Measurements from ENCODE around the gene ARID1B. TPM values are rescaled to one million over a fixed set of nuclear protein-coding genes. Genes with fewer than 3 reads are reported as not detected.

ARID1B gene
- total and polyA plus RNA-seq, 10 of the 15 experiments (the other 5 are each of a cell fraction or from before 2014, with no cell fraction given) = 24.7 to 133 (median 54.6) TPM

- POLR2A ChIA-PET = no interaction called here
- DNase-seq (ENCODE audit: low read depth, low spot score) (no peak), ATAC-seq (no peak), FAIRE-seq (no peak)
- H3K36me3 ChIP-seq (ENCODE audit: control insufficient read depth in 2 of 2, insufficient read depth in 2 of 2, low read length in 1 of 2) = no peaks in the 10 kb centered on the region
- CTCF ChIA-PET = interaction anchor here (0.7 kb wide), 1 partner anchor 466 kb away, joined by 3 read pairs; no protein-coding TSS in a partner anchor
- H3K4me3 ChIP-seq = no peak overlapping the region
- 18% methylated on average over 8 of the region's 8 CpGs for WGBS (ENCODE audit: insufficient coverage, insufficient replicate concordance, low lambda C conversion rate, missing lambda C conversion rate)
- intact Hi-C loops (cut with micrococcal nuclease; ENCODE audit: unreplicated experiment) = no loop called here
- H2AFZ ChIP-seq (ENCODE audit: control insufficient read depth, low read depth, low read length) = no peak overlapping the region
- peaks cover 1 to 3% of the 10 kb centered on the region in 2 experiments; a peak in 2 of 4 replicates for H3K27me3 ChIP-seq (replicated peaks in 1 of 2; ENCODE audit: control insufficient read depth in 2 of 2, insufficient read depth in 2 of 2, low read length in 1 of 2)
- RAD21 ChIA-PET (ENCODE audit: unreplicated experiment) = no interaction called here
- no peak overlapping the region for H3K27ac ChIP-seq (ENCODE audit: control insufficient read depth, insufficient read depth)
- BruUV-seq (replicated peaks) = no TSS peak
- H3K9ac ChIP-seq (ENCODE audit: control insufficient read depth, insufficient read depth, low read length) = no peak overlapping the region
- H3K4me1 ChIP-seq (ENCODE audit: control insufficient read depth, insufficient read depth, low read length) = no peaks in the 10 kb centered on the region
- H3K79me2 ChIP-seq (ENCODE audit: control insufficient read depth, insufficient read depth, low read length) = no peaks in the 10 kb centered on the region
- H4K20me1 ChIP-seq (ENCODE audit: control insufficient read depth, insufficient read depth) = no peaks in the 10 kb centered on the region
- no peak overlapping the region for H3K4me2 ChIP-seq (ENCODE audit: control insufficient read depth, insufficient read depth)
- in situ Hi-C loops (cut with MboI) = no loop called here
- TF ChIP-seq, protein P1, sequence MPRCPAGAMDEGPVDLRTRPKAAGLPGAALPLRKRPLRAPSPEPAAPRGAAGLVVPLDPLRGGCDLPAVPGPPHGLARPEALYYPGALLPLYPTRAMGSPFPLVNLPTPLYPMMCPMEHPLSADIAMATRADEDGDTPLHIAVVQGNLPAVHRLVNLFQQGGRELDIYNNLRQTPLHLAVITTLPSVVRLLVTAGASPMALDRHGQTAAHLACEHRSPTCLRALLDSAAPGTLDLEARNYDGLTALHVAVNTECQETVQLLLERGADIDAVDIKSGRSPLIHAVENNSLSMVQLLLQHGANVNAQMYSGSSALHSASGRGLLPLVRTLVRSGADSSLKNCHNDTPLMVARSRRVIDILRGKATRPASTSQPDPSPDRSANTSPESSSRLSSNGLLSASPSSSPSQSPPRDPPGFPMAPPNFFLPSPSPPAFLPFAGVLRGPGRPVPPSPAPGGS (IDR thresholded peaks at IDR 0.05; ENCODE audit: borderline replicate concordance, insufficient read depth, low read depth, low read length, poor library complexity, severe bottlenecking) = no peak
- TF ChIP-seq MTA3 (IDR thresholded peaks at IDR 0.05; ENCODE audit: borderline replicate concordance, low read length) (no peak), MYC (IDR thresholded peaks at IDR 0.05; ENCODE audit: insufficient read depth, insufficient read length, insufficient replicate concordance, low read length, severe bottlenecking) (no peak)
- no peaks in the 10 kb centered on the region; the same call in 1 of the 3 replicates for H3K9me3 ChIP-seq (replicated peaks; ENCODE audit: control insufficient read depth, insufficient read depth, low read length)
- SMC1A ChIA-PET (ENCODE audit: uncharacterized antibody, unreplicated experiment) = no interaction called here
Measured at GRCh38 chr6:157251586-157252247, 474.5 kb downstream of the ARID1B start.

GRCh38 chr6:157253017-157253416 is 475.8 kb downstream of the ARID1B start:
- no peak for ATAC-seq
- Histone ChIP-seq H2AFZ (ENCODE audit: control insufficient read depth, low read depth, low read length) (no peak overlapping the region), H3K4me3 (no peak overlapping the region), H3K9ac (ENCODE audit: control insufficient read depth, insufficient read depth, low read length) (no peak overlapping the region), H3K79me2 (ENCODE audit: control insufficient read depth, insufficient read depth, low read length) (no peaks in the 10 kb centered on the region), H3K27ac (ENCODE audit: control insufficient read depth, insufficient read depth) (no peak overlapping the region), H3K4me2 (ENCODE audit: control insufficient read depth, insufficient read depth) (no peak overlapping the region), H4K20me1 (ENCODE audit: control insufficient read depth, insufficient read depth) (no peaks in the 10 kb centered on the region), H3K27me3 (replicated peaks in 1 of 2; ENCODE audit: control insufficient read depth in 2 of 2, insufficient read depth in 2 of 2, low read length in 1 of 2) (peaks cover 1 to 4% of the 10 kb centered on the region in 2 experiments; a peak in 2 of 4 replicates), H3K36me3 (ENCODE audit: control insufficient read depth in 2 of 2, insufficient read depth in 2 of 2, low read length in 1 of 2) (no peaks in the 10 kb centered on the region), H3K9me3 (replicated peaks; ENCODE audit: control insufficient read depth, insufficient read depth, low read length) (no peaks in the 10 kb centered on the region; the same call in 1 of the 3 replicates), H3K4me1 (ENCODE audit: control insufficient read depth, insufficient read depth, low read length) (no peaks in the 10 kb centered on the region)
- SMC1A ChIA-PET (ENCODE audit: uncharacterized antibody, unreplicated experiment) = no interaction called here
- BruUV-seq (replicated peaks) = no TSS peak
- in situ Hi-C loops (cut with MboI) = no loop called here
- DNase-seq (ENCODE audit: low read depth, low spot score) = no peak
- RAD21 ChIA-PET (ENCODE audit: unreplicated experiment) = no interaction called here
- 49% methylated on average over 7 of the region's 7 CpGs for WGBS (ENCODE audit: insufficient coverage, insufficient replicate concordance, low lambda C conversion rate, missing lambda C conversion rate)
- POLR2A ChIA-PET = no interaction called here
- intact Hi-C loops (cut with micrococcal nuclease; ENCODE audit: unreplicated experiment) = no loop called here
- CTCF ChIA-PET = no interaction called here
- FAIRE-seq = no peak
- TF ChIP-seq, protein P2, sequence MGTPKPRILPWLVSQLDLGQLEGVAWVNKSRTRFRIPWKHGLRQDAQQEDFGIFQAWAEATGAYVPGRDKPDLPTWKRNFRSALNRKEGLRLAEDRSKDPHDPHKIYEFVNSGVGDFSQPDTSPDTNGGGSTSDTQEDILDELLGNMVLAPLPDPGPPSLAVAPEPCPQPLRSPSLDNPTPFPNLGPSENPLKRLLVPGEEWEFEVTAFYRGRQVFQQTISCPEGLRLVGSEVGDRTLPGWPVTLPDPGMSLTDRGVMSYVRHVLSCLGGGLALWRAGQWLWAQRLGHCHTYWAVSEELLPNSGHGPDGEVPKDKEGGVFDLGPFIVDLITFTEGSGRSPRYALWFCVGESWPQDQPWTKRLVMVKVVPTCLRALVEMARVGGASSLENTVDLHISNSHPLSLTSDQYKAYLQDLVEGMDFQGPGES (IDR thresholded peaks at IDR 0.05) = no peak
- TF ChIP-seq NBN (IDR thresholded peaks at IDR 0.05) (no peak), POLR2A (IDR thresholded peaks at IDR 0.05; ENCODE audit: low read depth, low read length) (no peak), SUZ12 (IDR thresholded peaks at IDR 0.05; ENCODE audit: unreplicated experiment) (no peak), ETV6 (conservative IDR thresholded peaks at IDR 0.05 in 1 of 2, IDR thresholded peaks at IDR 0.05 in 1 of 2; ENCODE audit: borderline replicate concordance in 1 of 2, low read depth in 1 of 2) (no peak), STAT1 (conservative IDR thresholded peaks at IDR 0.05) (no peak), EZH2 (IDR thresholded peaks at IDR 0.05; ENCODE audit: borderline replicate concordance, control insufficient read depth, low read depth, low read length) (no peak), NKRF (conservative IDR thresholded peaks at IDR 0.05) (no peak)

Measured in GM12878 (cell line).